Measurements from ENCODE around the gene ELK4.

ELK4 gene

DNA sequence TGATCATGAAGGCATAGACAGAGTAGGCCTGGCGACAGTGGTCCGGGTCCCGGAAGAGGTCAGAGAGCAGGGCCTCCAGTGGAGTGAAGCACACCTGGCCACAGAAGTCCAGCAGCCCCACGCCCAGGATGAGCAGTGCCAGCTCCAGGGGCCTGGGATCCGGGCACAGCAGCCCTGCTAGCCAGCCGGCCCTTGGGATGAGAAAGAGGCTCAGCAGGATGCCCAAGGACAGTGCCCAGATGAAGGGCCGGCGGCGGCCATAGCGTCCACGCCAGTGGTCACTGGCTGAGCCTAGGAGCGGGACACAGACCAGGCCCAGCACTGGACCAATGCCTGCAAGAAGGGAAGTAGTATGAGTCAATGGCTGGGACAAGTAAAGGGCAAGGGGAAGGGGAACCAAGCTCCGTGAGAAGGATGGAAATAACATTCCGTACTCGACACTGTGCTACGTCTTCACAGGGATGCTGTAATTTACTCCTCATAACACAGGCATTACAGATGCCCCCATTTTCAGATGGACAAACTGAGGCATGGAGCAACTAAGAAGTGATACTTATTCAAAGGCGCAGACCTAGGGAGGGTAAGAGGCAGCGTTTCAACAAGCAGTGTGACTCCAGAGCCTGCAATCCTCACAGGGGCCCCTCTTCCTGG lies 31.6 kb upstream of the ELK4 start:
- Histone ChIP-seq H3K27me3 (ENCODE audit: control insufficient read depth, insufficient read depth, low read length) (no peaks in the 10 kb centered on the region), H3K4me1 (ENCODE audit: control insufficient read depth, insufficient read depth, low read length) (peaks cover 20% of the 10 kb centered on the region), H3K9ac (ENCODE audit: low read depth, low read length) (no peak overlapping the region), H3K4me3 (ENCODE audit: low read depth, low read length) (no peak overlapping the region), H3K36me3 (ENCODE audit: control insufficient read depth, insufficient read depth, low read length) (peaks cover 20% of the 10 kb centered on the region), H3K27ac (ENCODE audit: low read depth, low read length) (no peak overlapping the region), H3K9me3 (ENCODE audit: control insufficient read depth, insufficient read depth, low read length) (no peaks in the 10 kb centered on the region)

DNA sequence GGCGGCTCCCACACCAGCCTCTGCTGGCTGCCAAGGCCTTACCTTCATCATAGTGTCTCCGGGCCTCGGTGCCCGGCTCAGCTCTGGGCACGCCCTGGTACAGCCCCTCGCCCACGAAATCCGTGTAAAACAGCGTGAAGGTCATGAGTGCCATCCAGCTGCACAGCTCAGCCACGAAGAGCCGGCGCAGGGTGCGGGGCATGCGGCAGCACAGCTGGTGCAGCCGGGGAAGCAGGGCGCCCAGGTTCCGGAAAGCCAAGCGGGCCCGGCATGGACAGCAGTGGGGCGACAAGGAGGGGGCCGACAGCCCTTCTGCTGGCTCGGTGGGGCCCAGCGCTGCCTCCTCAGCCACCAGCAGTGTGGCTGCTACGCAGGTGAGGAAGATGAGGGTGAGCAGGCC lies 31.0 kb upstream of the ELK4 start:
- Histone ChIP-seq H3K9me3 (ENCODE audit: control insufficient read depth, insufficient read depth, low read length) (no peaks in the 10 kb centered on the region), H3K27ac (ENCODE audit: low read depth, low read length) (no peak overlapping the region), H3K36me3 (ENCODE audit: control insufficient read depth, insufficient read depth, low read length) (peaks cover 20% of the 10 kb centered on the region), H3K9ac (ENCODE audit: low read depth, low read length) (no peak overlapping the region), H3K4me1 (ENCODE audit: control insufficient read depth, insufficient read depth, low read length) (peaks cover 19% of the 10 kb centered on the region), H3K4me3 (ENCODE audit: low read depth, low read length) (no peak overlapping the region), H3K27me3 (ENCODE audit: control insufficient read depth, insufficient read depth, low read length) (no peaks in the 10 kb centered on the region)

- peak overlapping the region; percentile 24 for H3K27ac ChIP-seq (ENCODE audit: low read depth, low read length)
Observed at GRCh38 chr1:205662135-205662738, 30.4 kb upstream of the ELK4 start.

DNA sequence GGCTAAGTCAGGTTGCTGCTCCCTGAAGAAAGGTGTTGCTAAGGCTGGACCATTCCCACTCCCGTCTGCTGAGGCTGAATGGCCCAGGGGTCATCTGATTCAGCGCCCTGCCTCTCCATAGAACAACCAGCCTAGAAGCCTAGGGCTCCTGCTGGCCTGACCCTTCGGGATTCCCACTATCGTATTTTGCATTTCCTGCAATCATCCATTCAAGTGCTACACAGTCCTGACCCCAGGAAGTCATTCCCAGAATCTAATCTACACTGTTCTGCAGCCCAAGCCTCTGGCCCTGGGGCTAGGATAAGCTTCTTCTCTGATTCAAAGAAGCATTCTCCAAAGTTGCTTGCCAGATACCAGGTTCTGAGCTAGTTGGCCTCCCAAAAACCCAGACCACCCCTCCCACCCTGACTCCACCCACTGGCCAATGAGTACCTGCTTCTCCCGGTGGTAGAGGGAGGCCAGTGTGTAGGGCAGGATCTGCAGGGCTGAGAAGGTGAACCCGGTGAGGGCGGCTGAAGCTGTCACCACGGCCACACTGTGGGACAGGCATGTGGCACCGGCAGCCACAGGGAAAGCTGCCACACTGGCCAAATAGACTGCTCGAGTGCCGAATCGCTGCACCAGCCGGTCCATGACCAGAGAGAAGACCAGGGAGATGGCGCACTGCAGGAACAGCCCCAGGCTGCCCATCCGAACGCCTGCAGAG lies 29.8 kb upstream of the ELK4 start:
- Histone ChIP-seq H3K4me3 (ENCODE audit: low read depth, low read length) (no peak overlapping the region), H3K9me3 (ENCODE audit: control insufficient read depth, insufficient read depth, low read length) (no peaks in the 10 kb centered on the region), H3K9ac (ENCODE audit: low read depth, low read length) (no peak overlapping the region), H3K4me1 (ENCODE audit: control insufficient read depth, insufficient read depth, low read length) (peaks cover 19% of the 10 kb centered on the region), H3K27me3 (ENCODE audit: control insufficient read depth, insufficient read depth, low read length) (no peaks in the 10 kb centered on the region), H3K27ac (ENCODE audit: low read depth, low read length) (peak overlapping the region; percentile 31), H3K36me3 (ENCODE audit: control insufficient read depth, insufficient read depth, low read length) (peaks cover 20% of the 10 kb centered on the region)

More at GRCh38 chr1:205662135-205662738, 30.4 kb upstream of the ELK4 start:
- Histone ChIP-seq H3K9me3 (ENCODE audit: control insufficient read depth, insufficient read depth, low read length) (no peaks in the 10 kb centered on the region), H3K4me3 (ENCODE audit: low read depth, low read length) (no peak overlapping the region), H3K4me1 (ENCODE audit: control insufficient read depth, insufficient read depth, low read length) (peaks cover 19% of the 10 kb centered on the region), H3K36me3 (ENCODE audit: control insufficient read depth, insufficient read depth, low read length) (peaks cover 20% of the 10 kb centered on the region), H3K27me3 (ENCODE audit: control insufficient read depth, insufficient read depth, low read length) (no peaks in the 10 kb centered on the region), H3K9ac (ENCODE audit: low read depth, low read length) (no peak overlapping the region)

DNA sequence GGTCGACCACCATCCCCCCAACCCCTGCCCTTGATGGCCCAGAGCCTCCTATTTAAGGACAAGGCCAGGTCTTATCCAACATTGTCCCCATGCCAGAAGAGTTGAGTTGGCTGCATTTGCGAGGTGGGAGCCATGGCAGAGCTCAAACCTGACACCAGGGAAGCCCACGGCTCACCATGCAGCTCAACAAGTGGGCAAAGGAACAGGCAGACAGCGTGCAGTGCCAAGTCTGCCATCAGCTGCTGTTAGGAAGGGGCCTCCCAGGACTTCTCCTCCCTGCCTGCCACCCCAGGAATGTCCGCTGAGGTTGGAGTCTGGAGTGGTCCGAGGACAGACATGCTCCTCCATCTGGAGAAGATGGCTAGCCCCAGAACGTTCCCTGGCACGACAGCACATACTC lies 28.6 kb upstream of the ELK4 start:
- no peak overlapping the region for H3K27ac ChIP-seq (ENCODE audit: low read depth, low read length)
- peaks cover 15% of the 10 kb centered on the region; the same call in 1 of the 2 replicates for H3K4me1 ChIP-seq (ENCODE audit: control insufficient read depth, insufficient read depth, low read length)

GRCh38 chr1:205658943-205659581 lies 27.3 kb upstream of the ELK4 start:
- Histone ChIP-seq H3K36me3 (ENCODE audit: control insufficient read depth, insufficient read depth, low read length) (peaks cover 18% of the 10 kb centered on the region), H3K9me3 (ENCODE audit: control insufficient read depth, insufficient read depth, low read length) (no peaks in the 10 kb centered on the region), H3K27ac (ENCODE audit: low read depth, low read length) (no peak overlapping the region), H3K4me1 (ENCODE audit: control insufficient read depth, insufficient read depth, low read length) (peaks cover 11% of the 10 kb centered on the region; the same call in 1 of the 2 replicates), H3K9ac (ENCODE audit: low read depth, low read length) (no peak overlapping the region), H3K4me3 (ENCODE audit: low read depth, low read length) (no peak overlapping the region), H3K27me3 (ENCODE audit: control insufficient read depth, insufficient read depth, low read length) (no peaks in the 10 kb centered on the region)

More for the DNA sequence above, 28.6 kb upstream of the ELK4 start:
- Histone ChIP-seq H3K4me3 (ENCODE audit: low read depth, low read length) (no peak overlapping the region), H3K27me3 (ENCODE audit: control insufficient read depth, insufficient read depth, low read length) (no peaks in the 10 kb centered on the region), H3K9ac (ENCODE audit: low read depth, low read length) (no peak overlapping the region), H3K9me3 (ENCODE audit: control insufficient read depth, insufficient read depth, low read length) (no peaks in the 10 kb centered on the region), H3K36me3 (ENCODE audit: control insufficient read depth, insufficient read depth, low read length) (peaks cover 20% of the 10 kb centered on the region)

GRCh38 chr1:205656236-205656635 lies 24.4 kb upstream of the ELK4 start:
- Histone ChIP-seq H3K9ac (ENCODE audit: low read depth, low read length) (no peak overlapping the region), H3K36me3 (ENCODE audit: control insufficient read depth, insufficient read depth, low read length) (peaks cover 2% of the 10 kb centered on the region; the same call in 1 of the 2 replicates), H3K4me3 (ENCODE audit: low read depth, low read length) (no peak overlapping the region), H3K27ac (ENCODE audit: low read depth, low read length) (no peak overlapping the region), H3K4me1 (ENCODE audit: control insufficient read depth, insufficient read depth, low read length) (peaks cover 1% of the 10 kb centered on the region; the same call in 1 of the 2 replicates), H3K9me3 (ENCODE audit: control insufficient read depth, insufficient read depth, low read length) (no peaks in the 10 kb centered on the region), H3K27me3 (ENCODE audit: control insufficient read depth, insufficient read depth, low read length) (no peaks in the 10 kb centered on the region)

GRCh38 chr1:205652984-205653383 lies 21.2 kb upstream of the ELK4 start:
- H3K9ac ChIP-seq (ENCODE audit: low read depth, low read length) = no peak overlapping the region
- peaks cover 8% of the 10 kb centered on the region; the same call in 1 of the 2 replicates for H3K4me1 ChIP-seq (ENCODE audit: control insufficient read depth, insufficient read depth, low read length)
- no peak overlapping the region for H3K4me3 ChIP-seq (ENCODE audit: low read depth, low read length)
- H3K36me3 ChIP-seq (ENCODE audit: control insufficient read depth, insufficient read depth, low read length) = peaks cover 6% of the 10 kb centered on the region; the same call in 1 of the 2 replicates
- H3K9me3 ChIP-seq (ENCODE audit: control insufficient read depth, insufficient read depth, low read length) = no peaks in the 10 kb centered on the region
- H3K27ac ChIP-seq (ENCODE audit: low read depth, low read length) = no peak overlapping the region
- H3K27me3 ChIP-seq (ENCODE audit: control insufficient read depth, insufficient read depth, low read length) = no peaks in the 10 kb centered on the region

- H3K4me3 ChIP-seq (ENCODE audit: low read depth, low read length) = no peak overlapping the region
- H3K36me3 ChIP-seq (ENCODE audit: control insufficient read depth, insufficient read depth, low read length) = peaks cover 6% of the 10 kb centered on the region; the same call in 1 of the 2 replicates
- H3K27me3 ChIP-seq (ENCODE audit: control insufficient read depth, insufficient read depth, low read length) = no peaks in the 10 kb centered on the region
- H3K4me1 ChIP-seq (ENCODE audit: control insufficient read depth, insufficient read depth, low read length) = peaks cover 8% of the 10 kb centered on the region; the same call in 1 of the 2 replicates
- H3K9ac ChIP-seq (ENCODE audit: low read depth, low read length) = no peak overlapping the region
- no peaks in the 10 kb centered on the region for H3K9me3 ChIP-seq (ENCODE audit: control insufficient read depth, insufficient read depth, low read length)
- no peak overlapping the region for H3K27ac ChIP-seq (ENCODE audit: low read depth, low read length)
Observed at GRCh38 chr1:205650241-205650640, 18.4 kb upstream of the ELK4 start.

DNA sequence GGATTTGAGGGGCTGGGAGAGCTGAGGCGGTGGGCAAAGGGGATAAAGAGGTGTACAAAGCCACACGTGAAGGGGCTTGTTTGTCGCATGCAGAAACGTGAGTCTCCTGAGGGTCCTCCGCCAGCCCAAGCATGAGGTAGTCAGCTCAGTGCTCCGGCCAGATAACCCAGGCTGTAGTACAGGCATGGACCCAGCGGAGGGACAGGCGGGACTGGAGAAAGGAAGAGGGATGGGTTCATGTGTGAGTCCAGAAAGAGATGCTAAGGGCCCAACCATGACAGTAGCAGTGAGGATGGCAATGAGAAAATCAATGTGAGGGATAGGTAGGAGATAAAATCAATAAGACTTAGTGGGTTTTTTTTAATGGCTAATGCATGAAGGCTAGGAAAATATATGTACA lies 13.7 kb upstream of the ELK4 start:
- Histone ChIP-seq H3K36me3 (ENCODE audit: control insufficient read depth, insufficient read depth, low read length) (peaks cover 6% of the 10 kb centered on the region; the same call in 1 of the 2 replicates), H3K9ac (ENCODE audit: low read depth, low read length) (no peak overlapping the region), H3K4me1 (ENCODE audit: control insufficient read depth, insufficient read depth, low read length) (peaks cover 8% of the 10 kb centered on the region; the same call in 1 of the 2 replicates), H3K4me3 (ENCODE audit: low read depth, low read length) (no peak overlapping the region), H3K27ac (ENCODE audit: low read depth, low read length) (no peak overlapping the region), H3K27me3 (ENCODE audit: control insufficient read depth, insufficient read depth, low read length) (no peaks in the 10 kb centered on the region), H3K9me3 (ENCODE audit: control insufficient read depth, insufficient read depth, low read length) (no peaks in the 10 kb centered on the region)
